K562 treated with DMSO at 1 percent for 4 hours (cell line): ENCODE measurements around the gene CRAT. TPM values are rescaled to one million over a fixed set of nuclear protein-coding genes. Genes with fewer than 3 reads are reported as not detected.

Experiments used
- total RNA-seq: library from RNA; unstranded; fragments of 300-600 nt; gene quantifications from 2 replicates; pipeline ENCODE4 v1.2.3, GENCODE V29; 2022; ENCODE audit not compliant: insufficient read depth

The CRAT gene
- 24.3 and 29.3 TPM in 2 replicates for total RNA-seq

GRCh38 chr9:129110740-129111527 lies at the start of gene CRAT, which contains the start of gene PTPA:
Gene CRAT, minus strand, starts transcription at chr9:129110793. Its CDS starts 284 bp downstream, at chr9:129110509.
Gene PTPA, plus strand, starts transcription at chr9:129111415. Its CDS starts 186 bp downstream, at chr9:129111601.

GRCh38 chr9:129080601-129081387 lies 29.8 kb downstream of the CRAT start, which contains the start of gene DOLPP1:
Gene DOLPP1, plus strand, starts transcription at chr9:129081111. Its CDS starts 21 bp downstream, at chr9:129081132.

Other genes with a start within 250 kb of the CRAT start
- gene KYAT1, start 228.8 kb downstream of the CRAT start, total RNA-seq: 15.4 and 16.1 TPM in 2 replicates
- 28.7 and 39.4 TPM in 2 replicates for gene LRRC8A, start 228.7 kb downstream of the CRAT start, total RNA-seq
- gene PHYHD1, start 189.8 kb downstream of the CRAT start, total RNA-seq: 0.51 and 2.4 TPM in 2 replicates
- 9.3 and 9.7 TPM in 2 replicates for gene DOLK, start 163.2 kb downstream of the CRAT start, total RNA-seq
- gene NUP188, start 163.1 kb downstream of the CRAT start, total RNA-seq: 51.0 and 68.0 TPM in 2 replicates
- 74.5 and 82.0 TPM in 2 replicates for gene SH3GLB2, start 82.5 kb downstream of the CRAT start, total RNA-seq
- gene MIGA2, start 74.2 kb downstream of the CRAT start, total RNA-seq: 14.2 and 26.5 TPM in 2 replicates
- 23.2 and 24.5 TPM in 2 replicates for gene DOLPP1, start 29.7 kb downstream of the CRAT start, total RNA-seq
- gene PTPA, start 622 bp upstream of the CRAT start, total RNA-seq: 98.6 and 104 TPM in 2 replicates
- gene IER5L, start 67.5 kb upstream of the CRAT start, total RNA-seq: 8.2 and 8.5 TPM in 2 replicates